GM21825 (cell line): Measurements from ENCODE around the gene CTCF.

Experiments
- ATAC-seq: cut with Tn5 transposase; IDR thresholded peaks from one replicate; pipeline ENCODE4 v1.9.1; 2021; ENCODE audit warnings: mild to moderate bottlenecking, moderate library complexity; ENCODE audit not compliant: unreplicated experiment

The CTCF gene

DNA sequence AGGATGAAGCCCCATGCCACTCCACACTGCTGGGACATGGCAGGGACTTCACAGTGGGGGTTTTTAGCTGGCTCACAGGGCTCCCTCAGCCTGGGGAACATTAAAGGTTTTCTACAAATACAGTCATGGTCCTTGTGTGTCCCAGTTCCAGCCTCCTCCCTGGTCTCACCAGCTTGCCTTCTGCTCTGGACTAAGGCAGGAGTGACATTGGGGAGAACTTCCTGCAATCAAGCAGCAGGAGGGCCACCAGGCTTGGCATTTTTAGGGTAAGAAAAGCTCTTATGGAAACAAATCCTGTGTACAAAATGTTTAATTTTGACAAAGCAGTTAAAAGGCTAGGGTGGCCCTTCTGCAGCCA, 100.3 kb downstream of the CTCF start:
- no peak for ATAC-seq

DNA sequence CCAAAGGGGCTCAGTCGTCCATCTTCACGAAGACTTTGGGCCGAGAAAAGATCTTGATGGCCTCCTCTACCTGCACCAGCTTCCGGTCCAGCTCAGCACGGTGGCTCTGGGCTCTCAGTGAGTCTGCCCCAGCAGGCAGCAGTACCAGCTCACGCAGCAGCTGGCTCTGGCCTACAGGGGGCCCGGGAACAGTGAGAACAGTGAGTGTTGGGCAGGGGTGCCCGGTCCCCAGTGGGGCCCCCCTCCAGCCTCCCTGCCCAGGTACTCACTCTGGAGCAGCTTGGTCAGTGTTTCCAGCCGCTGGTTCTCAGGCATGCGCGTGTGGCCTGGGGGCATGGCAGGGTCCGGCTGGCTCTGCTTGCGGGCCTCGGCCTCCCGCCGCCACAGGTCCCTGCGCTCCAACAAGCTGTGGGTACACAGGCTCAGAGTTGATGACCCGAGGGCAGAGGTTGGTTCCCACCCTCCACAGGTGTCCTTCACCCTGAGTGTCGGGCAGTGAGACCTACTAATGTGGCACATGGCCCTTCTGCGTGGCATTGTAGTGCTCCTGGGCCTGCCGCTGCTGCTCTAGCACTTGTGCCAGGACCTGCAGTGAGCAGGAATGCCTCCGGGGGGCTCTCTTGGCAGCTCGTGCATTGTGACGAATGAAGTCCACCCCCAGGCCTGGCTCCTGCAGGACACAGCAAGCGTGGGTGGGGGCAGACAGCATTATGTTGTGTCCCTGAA, 101.0 kb downstream of the CTCF start:
- no peak for ATAC-seq

- ATAC-seq = no peak
These were observed 101.5 kb downstream of the CTCF start for GRCh38 chr16:67663877-67664222.

- ATAC-seq = no peak
These were observed 101.9 kb downstream of the CTCF start for GRCh38 chr16:67664258-67664657.

DNA sequence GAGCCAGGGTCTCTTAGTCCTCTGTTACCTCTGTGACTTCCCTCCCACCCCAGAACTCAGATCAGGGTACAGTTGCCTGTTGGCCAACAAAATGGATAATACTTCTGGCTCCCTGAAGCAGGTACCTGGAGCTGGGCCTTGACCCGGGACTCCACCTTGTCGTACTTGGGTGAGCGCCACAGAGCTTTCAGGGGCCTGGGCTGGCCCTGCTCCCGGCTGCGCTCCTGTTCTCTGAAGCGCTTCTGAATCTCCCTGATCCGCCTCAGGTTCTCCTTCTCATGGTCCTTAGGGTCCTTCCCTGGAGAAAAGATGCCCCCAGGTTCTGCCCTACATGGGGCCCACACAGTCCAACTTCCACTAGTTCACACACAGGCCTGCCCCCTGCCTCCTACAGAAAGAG, 102.5 kb downstream of the CTCF start:
- no peak for ATAC-seq

DNA sequence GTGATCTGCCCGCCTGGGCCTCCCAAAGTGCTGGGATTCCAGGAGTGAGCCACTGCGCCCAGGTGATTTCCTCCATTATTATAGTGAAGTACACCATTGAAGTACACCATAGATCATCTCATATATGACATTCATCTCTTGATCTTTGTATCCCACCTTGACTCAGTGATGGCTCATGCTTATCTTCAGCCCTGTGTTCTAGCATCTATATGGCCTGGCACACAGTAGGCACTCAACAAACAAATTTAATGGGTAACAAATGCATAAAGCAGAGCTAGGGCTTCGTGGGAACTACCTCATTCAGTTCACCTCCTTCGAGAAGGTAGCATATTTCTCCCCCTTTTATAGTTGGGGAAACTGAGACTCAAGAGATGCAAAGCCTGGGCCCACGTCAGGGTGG, 103.3 kb downstream of the CTCF start:
- ATAC-seq = no peak

DNA sequence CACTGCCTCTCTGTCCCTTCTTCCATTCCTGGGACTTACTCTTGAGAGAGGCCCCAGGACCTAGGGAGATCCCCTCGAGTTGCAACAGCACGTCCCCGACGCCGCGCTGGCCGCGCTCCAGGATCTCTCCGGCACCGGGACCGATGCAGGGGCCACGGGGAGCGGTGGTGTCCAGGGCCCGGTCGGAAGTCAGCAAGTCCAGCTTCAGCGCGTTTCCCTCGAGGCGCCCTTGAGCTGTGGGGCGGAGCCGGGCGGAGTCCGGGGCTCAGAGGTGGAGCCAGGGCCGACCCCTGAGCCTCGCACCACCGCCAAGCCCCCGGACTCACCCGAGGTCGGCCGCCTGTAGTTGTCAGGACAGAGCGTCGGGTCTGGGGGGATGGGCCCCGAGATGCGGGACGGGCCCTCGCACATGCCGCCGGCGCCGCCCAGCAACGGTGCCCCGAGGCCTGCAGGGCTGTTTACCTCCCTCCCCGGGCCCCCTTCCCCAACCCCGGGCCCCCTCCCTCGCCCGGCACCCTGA, 103.8 kb downstream of the CTCF start:
- no peak for ATAC-seq

DNA sequence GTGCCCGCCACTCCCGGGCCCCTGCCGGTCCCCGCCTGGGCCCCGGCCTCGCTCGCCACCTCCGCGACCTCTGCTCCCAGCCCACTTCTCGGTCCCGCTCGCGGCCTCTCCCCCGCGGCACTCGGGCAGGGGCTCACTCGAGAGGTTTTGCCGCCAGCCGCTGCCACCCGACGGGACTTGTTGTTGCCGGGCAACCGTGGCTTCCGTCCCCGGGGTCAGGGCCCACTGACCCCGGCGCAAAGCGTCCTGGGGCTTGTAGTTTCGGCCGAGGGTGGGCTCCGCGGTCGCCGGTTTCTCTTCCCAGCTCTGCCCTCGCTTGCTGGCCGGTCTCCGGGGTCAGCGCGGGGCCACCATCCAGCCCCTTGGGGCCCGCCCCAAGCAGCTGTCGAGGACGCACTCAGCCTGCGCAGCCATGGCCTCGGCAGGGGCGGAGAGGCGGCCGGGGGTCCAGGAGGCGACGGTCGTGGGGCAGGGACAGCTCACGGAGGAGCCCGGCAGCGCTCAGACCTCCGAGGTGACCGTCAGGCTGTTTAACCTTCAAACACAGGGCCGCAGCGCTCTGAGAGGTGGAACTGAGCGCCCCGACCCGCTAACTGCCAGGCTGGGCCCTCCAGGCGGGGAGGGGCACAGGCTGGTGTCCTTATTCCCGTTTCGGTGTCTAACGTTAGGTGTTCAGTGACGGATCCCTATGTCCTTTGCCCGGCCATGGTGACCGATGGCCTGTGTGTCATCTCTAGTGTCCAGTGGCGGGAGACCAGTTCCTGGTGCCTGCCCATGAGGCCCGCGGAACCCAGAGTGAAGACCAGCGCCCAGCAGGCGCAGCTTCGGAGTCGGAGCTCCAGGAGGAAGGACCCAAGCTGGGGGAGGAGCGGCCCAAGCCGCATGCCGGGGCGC, 104.5 kb downstream of the CTCF start, which contains the start of the genes C16orf86 and ENKD1:
Gene C16orf86, plus strand, starts transcription at position 256 of the 894 bp plus-strand sequence. Its CDS starts 157 bp downstream, at position 413.
Gene ENKD1, minus strand, starts transcription at position 192 of the 894 bp plus-strand sequence. CDS start 308 bp downstream, outside the sequence.
- ATAC-seq = peak; percentile 47

GRCh38 chr16:67667453-67667816, 105.1 kb downstream of the CTCF start:
- ATAC-seq = no peak

DNA sequence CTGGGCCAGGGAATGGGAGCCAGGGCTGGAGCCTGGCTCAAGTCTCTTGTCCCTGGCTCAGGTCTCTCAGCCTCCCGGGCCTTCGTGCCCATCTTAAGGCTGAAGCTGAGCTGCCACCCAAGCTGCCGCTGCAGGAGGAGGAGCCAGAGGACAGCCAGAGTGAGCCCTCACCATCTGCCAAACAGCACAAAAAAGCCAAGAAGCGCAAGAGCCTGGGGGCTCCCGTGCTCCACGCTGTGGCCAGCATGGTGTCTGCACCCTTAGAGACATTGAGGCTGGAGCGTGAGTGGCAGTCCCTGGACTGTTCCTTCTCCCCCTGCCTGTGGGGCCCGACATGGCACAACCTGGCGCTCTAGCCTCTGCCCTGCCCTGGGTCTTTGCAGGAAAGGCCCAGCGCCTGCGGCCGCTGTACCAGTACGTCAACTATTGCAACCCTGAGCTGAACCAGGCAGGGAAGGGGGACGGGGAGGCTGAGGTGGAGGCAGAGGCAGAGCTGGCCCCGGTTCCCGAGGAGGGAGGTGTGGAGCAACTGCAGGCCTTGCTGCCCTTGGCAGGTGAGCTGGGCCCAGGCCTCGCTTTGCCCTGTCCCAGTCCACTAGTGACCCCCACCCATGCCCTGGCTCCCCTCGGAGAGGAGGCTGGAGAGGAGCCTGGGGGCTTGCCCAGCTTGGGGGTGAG, 105.6 kb downstream of the CTCF start:
- peak; percentile 64 for ATAC-seq

GRCh38 chr16:67668495-67669157, 106.3 kb downstream of the CTCF start:
- no peak for ATAC-seq

- no peak for ATAC-seq
These were observed 107.3 kb downstream of the CTCF start for GRCh38 chr16:67669499-67670101.

DNA sequence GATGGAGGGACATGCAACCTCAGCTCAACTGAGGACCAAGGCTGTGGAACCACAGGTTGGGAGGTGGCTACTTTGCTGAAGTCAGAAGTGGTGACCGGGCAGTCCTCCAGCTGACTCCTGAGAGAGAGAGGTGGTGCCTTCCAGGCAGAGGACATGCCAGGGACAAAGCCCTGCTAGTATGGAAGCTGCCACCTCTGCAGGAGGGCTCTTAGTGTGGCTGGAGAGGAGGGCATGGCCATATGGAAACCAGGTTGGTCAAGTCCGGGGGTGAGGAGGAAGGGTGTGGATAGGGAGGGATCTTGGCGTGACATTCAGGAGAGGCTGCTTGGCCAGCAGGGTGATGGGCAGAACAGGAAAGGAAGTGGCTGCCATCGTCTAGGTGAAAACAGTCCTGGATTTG, 110.0 kb downstream of the CTCF start:
- no peak for ATAC-seq

GRCh38 chr16:67672739-67673662, 110.7 kb downstream of the CTCF start:
- ATAC-seq = no peak

GRCh38 chr16:67673712-67674580, 111.6 kb downstream of the CTCF start:
- no peak for ATAC-seq

- no peak for ATAC-seq
These were observed 112.7 kb downstream of the CTCF start for GRCh38 chr16:67674851-67675578.

DNA sequence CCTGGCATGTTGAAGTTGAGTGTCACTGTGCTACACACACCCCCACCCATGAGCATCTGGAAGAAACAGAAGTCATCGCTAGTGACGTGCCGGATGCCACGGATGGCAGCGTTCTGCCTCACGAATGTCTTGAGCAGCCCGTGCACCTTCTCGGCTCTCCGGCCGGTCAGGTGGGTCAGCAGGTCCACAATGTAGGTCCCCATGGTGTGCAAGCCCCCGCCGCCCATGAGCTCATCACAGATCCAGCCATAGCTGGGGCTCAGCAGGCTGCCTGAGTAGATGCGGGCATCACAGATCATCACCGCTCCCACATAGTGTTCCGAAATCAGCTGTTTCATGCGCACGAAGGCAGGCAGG, 113.2 kb downstream of the CTCF start:
- no peak for ATAC-seq

DNA sequence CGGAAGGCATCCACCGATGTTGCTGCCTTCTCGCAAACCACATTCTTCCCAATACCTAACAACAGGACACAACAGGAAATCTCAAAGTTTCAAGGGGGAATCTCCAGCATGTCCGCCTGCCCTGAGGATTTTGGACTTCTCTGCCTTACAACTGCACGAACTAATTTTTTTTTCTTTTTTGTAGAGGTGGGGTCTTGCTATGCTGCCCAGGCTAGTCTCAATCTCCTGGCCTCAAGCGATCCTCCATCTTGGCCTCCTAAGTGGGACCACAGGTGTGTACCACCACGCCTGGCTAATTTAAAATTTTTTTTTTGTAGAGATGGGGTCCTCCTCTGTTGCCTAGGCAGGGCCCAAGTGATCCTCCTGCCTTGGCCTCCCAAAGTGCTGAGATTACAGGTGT, 113.7 kb downstream of the CTCF start:
- ATAC-seq = no peak
